ENCODE results near the gene OVOL2.
"Not testable (repeated sequence)": the region's sequence is repeated elsewhere in the genome, so short reads cannot be mapped to it uniquely, and the experiment has no call there.

OVOL2 gene

GRCh38 chr20:18057101-18057993 is at the start of gene OVOL2:
Gene OVOL2 (minus strand): TSS chr20:18057916. CDS start chr20:18057634, 282 bp downstream.
- peak; percentile 87 to 95 for DNase-seq

- DNase-seq = no peak
Measured at GRCh38 chr20:18103497-18103896, 45.8 kb upstream of the OVOL2 start.

GRCh38 chr20:18101125-18101810 is 43.6 kb upstream of the OVOL2 start:
- peak in 1 of 2 experiments; percentile 12 for DNase-seq

- not testable (repeated sequence) for DNase-seq
Measured at GRCh38 chr20:18100569-18100968, 42.9 kb upstream of the OVOL2 start.

GRCh38 chr20:18094191-18094590 is 36.5 kb upstream of the OVOL2 start:
- DNase-seq = no peak

GRCh38 chr20:18093388-18093787 is 35.7 kb upstream of the OVOL2 start:
- no peak for DNase-seq

DNA sequence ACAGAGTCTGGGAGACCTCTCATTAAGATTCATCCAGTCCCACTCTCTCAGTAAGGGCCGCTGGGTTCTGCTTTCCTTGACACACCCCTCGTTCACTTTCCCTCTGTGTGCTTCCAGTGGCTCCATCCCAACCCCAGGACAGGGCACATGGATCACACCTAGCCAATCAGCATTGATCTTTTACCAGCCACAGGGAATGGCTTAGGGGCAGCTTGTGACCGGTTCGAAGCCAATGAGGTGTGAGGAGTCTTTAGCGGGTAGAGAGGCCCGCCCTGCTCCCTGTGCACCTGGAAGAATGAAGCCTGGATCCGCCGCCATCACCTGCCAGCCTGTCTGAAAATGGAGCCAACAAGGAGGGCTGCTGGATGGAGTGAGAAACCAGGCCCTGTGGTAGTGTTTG is 35.2 kb upstream of the OVOL2 start:
- DNase-seq = no peak

- DNase-seq = no peak
Measured at GRCh38 chr20:18091623-18092022, 33.9 kb upstream of the OVOL2 start.

DNA sequence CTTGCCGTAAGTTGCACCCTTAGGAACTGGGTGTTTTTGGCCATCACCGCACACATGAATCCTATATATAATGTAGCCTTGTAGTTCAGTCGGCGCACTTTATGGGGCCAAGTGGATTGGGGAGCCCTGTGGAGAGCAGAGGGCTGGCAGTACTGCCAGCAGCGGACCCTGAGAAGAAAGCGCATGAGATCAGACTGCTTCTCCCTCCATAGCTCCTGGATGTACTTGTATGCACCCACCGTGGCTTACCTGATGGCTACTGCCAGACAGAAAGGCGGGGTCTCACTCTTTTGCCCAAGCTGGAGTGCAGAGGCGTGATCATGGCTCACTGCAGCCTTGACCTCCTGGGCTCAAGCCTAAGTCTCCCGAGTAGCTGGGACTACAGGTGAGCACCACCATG is 32.8 kb upstream of the OVOL2 start:
- no peak for DNase-seq

- DNase-seq = no peak
Measured at GRCh38 chr20:18090044-18090443, 32.3 kb upstream of the OVOL2 start.

GRCh38 chr20:18088841-18089240 is 31.1 kb upstream of the OVOL2 start:
- not testable (repeated sequence) for DNase-seq

DNA sequence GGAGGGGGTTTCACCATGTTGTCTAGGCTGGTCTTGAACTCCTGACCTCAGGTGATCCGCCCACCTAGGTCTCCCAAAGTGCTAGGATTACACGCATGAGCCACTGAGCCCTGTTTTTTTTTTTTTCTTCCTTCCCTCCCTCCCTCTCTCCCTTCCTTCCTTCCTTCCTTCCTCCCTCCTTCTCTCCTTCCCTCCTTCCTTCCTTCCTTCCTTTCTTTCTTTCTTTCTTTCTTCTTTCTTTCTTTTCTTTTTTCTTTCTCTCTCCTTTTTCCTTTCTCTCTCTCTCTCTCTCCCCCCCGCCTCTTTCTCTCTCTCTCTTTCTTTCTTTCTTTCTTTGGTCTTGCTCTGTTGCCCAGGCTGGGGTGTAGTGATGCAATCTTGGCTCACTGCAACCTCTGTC is 30.6 kb upstream of the OVOL2 start:
- DNase-seq = not testable (repeated sequence)

DNA sequence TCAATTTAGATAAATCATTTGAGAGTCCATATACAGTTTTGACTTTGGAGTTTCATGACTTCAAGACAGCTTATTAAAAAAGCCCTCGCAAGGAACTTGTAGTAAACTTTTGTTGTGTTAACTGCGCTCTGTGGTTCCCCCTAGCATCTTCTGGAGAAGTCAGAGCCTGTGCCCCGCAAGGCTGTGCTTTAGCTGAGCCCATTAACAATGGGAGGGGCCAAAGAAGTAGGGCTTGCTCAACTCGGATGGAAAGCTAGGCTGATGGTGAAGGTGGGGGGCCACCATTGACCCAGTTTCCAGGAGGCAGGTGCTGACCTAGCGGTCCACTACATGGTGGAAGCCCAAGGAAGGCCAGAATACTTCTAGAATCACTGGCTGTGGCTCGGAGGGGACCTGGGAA is 29.3 kb upstream of the OVOL2 start:
- no peak for DNase-seq

GRCh38 chr20:18080836-18081235 is 23.1 kb upstream of the OVOL2 start:
- DNase-seq = not testable (repeated sequence)

DNA sequence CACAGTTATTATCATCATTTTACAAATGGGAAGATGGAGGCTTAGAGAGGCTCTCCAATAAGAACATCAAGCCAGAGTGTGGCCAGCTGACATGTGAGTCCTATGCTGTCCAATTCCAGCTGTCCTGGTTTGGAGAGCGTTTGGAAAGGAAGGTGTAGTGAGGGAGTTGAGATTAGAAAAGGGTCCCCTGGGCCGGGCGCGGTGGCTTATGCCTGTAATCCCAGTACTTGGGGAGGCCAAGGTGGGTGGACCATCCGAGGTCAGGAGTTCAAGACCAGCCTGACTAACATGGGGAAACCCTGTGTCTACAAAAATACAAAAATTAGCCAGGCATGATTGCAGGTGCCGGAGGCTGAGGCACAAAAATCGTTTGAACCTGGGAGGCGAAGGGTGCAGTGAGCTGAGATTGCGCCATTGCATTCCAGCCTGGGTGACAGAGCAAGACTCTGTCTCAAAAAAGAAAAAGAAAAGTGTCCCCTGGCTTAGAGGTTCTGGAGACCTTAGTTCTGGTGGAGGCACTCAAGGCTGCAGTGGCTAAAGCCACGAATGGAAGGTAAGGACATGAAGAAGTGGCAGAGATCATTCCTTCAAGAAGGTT is 22.1 kb upstream of the OVOL2 start:
- no peak for DNase-seq

DNA sequence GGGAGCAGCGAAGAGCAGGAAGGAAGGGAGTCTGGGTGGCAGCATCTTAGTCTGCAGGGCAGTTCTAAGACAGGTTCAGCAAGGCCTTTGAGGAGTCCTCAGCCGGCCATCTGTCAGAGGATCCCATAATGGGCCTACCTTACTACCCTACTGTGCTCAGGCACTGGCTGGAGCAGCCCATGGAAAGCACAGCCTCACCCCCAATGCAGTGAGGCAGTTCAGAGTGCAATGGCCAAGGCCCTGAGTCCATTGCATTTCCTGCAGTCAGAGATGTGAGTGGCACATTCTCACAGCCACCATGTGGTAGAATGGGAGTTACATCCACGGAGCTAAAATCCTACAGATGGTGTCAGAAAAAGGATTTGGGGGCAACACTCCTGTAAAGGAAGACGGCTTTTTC is 19.4 kb upstream of the OVOL2 start:
- no peak for DNase-seq

DNA sequence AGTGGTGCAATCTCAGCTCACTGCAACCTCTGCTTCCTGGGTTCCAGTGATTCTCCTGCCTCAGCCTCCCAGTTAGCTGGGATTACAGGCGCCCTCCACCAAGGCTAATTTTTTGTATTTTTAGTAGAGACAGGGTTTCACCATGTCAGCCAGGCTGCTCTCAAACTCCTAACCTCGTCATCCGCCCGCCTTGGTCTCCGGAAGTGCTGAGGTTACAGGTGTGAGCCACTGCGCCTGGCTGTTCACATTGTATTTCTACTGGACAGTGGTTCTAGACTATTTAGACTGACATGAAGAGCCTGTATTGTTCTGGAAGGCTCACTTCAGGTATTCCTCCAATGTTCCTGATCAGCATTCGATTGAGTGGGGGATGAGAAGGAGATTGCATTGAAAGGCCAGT is 14.8 kb upstream of the OVOL2 start:
- DNase-seq = no peak

- no peak for DNase-seq
Measured at GRCh38 chr20:18066421-18067333, 9.0 kb upstream of the OVOL2 start.

GRCh38 chr20:18063676-18064075 is 6.0 kb upstream of the OVOL2 start:
- DNase-seq = no peak

GRCh38 chr20:18059603-18060002 is 1.9 kb upstream of the OVOL2 start:
- DNase-seq = no peak

- peak; percentile 96 to 99 for DNase-seq
Measured at GRCh38 chr20:18058661-18059467, 1.1 kb upstream of the OVOL2 start.

DNA sequence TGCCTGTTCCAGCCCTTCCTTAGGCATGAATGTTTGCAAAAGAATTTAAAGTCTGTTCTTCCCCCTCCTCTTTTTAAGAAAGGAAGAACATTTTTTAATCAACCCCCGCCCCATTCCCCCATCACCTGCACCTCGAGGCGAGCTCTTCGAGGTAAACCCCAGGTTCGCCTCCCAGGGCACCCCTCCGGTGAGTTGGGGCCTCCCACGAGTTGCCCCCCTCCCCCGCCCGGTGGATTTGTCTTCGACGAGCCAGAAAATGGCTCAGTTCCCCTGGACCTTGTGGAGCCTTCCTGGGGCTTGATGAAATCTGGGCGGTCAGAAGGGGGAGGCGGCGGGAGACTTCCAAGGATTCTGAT is 256 bp upstream of the OVOL2 start:
- peak; percentile 84 to 91 for DNase-seq

Measured in NCI-H526 (cell line).